ENCODE data around the gene TM9SF1.

The TM9SF1 gene

GRCh38 chr14:24177041-24177825 lies 18.0 kb downstream of the TM9SF1 start:
- no peak for ATAC-seq

- ATAC-seq = no peak
Observed at GRCh38 chr14:24176599-24176998, 18.6 kb downstream of the TM9SF1 start.

GRCh38 chr14:24172871-24173281 lies 22.4 kb downstream of the TM9SF1 start:
- ATAC-seq = no peak

GRCh38 chr14:24172261-24172860 lies 22.9 kb downstream of the TM9SF1 start:
- ATAC-seq = no peak

- peak; percentile 76 to 80 for ATAC-seq
Observed at GRCh38 chr14:24171422-24172260, 23.6 kb downstream of the TM9SF1 start, which contains the start of gene REC8. TSS of gene REC8 (plus strand) at chr14:24172080. CDS start at chr14:24172553, 473 bp downstream.

- no peak for ATAC-seq
Observed at GRCh38 chr14:24167469-24168114, 27.6 kb downstream of the TM9SF1 start.

- no peak for ATAC-seq
Observed at GRCh38 chr14:24165785-24166184, 29.5 kb downstream of the TM9SF1 start.

GRCh38 chr14:24164518-24164991 lies 30.7 kb downstream of the TM9SF1 start:
- no peak for ATAC-seq

GRCh38 chr14:24162093-24162492 lies 33.1 kb downstream of the TM9SF1 start:
- ATAC-seq = no peak

- peak; percentile 89 to 90 for ATAC-seq
Observed at GRCh38 chr14:24160850-24161804, 34.1 kb downstream of the TM9SF1 start, which contains the start of gene IRF9. TSS of gene IRF9 (plus strand) at chr14:24161265. CDS start at chr14:24162145, 880 bp downstream.

- ATAC-seq = no peak
Observed at GRCh38 chr14:24160499-24160849, 34.8 kb downstream of the TM9SF1 start.

GRCh38 chr14:24159777-24160498 lies 35.3 kb downstream of the TM9SF1 start:
- ATAC-seq = no peak

- no peak for ATAC-seq
Observed at GRCh38 chr14:24157331-24157730, 37.9 kb downstream of the TM9SF1 start.

GRCh38 chr14:24156840-24157239 lies 38.4 kb downstream of the TM9SF1 start:
- ATAC-seq = no peak

GRCh38 chr14:24155100-24155499 lies 40.1 kb downstream of the TM9SF1 start:
- ATAC-seq = no peak

- no peak for ATAC-seq
Observed at GRCh38 chr14:24151404-24152080, 43.7 kb downstream of the TM9SF1 start.

GRCh38 chr14:24150993-24151392 lies 44.2 kb downstream of the TM9SF1 start:
- no peak for ATAC-seq

- ATAC-seq = no peak
Observed at GRCh38 chr14:24150567-24150966, 44.7 kb downstream of the TM9SF1 start.

- no peak for ATAC-seq
Observed at GRCh38 chr14:24150061-24150460, 45.2 kb downstream of the TM9SF1 start.

Measured in activated CD4-positive, CD25-positive, alpha-beta regulatory T cell treated with anti-CD3 and anti-CD28 coated beads, Interleukin-2, amount 50 U/mL, for 24 hours (primary cell).